Activated CD8-positive, alpha-beta memory T cell treated with anti-CD3 and anti-CD28 coated beads, Interleukin-2, amount 50 U/mL, for 48 hours (primary cell): ENCODE data around the gene SLC22A24.
"Not testable (repeated sequence)": the region's sequence is repeated elsewhere in the genome, so short reads cannot be mapped to it uniquely, and the experiment has no call there.

ENCODE experiments used
- DNase-seq: peaks from one replicate; pipeline ENCODE4 v3.0.0-alpha.2; 2020

SLC22A24 gene

GRCh38 chr11:63144121-63144520, at the start of gene SLC22A24:
Gene SLC22A24 (minus strand): TSS chr11:63144221. CDS start chr11:63143779, 442 bp downstream.
- DNase-seq = no peak

- no peak for DNase-seq
Measured at GRCh38 chr11:63180536-63180935, 36.5 kb upstream of the SLC22A24 start.

- no peak for DNase-seq
Measured at GRCh38 chr11:63179432-63180041, 35.5 kb upstream of the SLC22A24 start.

GRCh38 chr11:63177872-63178271, 33.9 kb upstream of the SLC22A24 start:
- DNase-seq = no peak

GRCh38 chr11:63165706-63166310, 21.8 kb upstream of the SLC22A24 start:
- DNase-seq = no peak

- no peak for DNase-seq
Measured at GRCh38 chr11:63155794-63156193, 11.8 kb upstream of the SLC22A24 start.

GRCh38 chr11:63146581-63146980, 2.6 kb upstream of the SLC22A24 start:
- no peak for DNase-seq

- no peak for DNase-seq
Measured at GRCh38 chr11:63142459-63142858, 1.6 kb downstream of the SLC22A24 start.

- DNase-seq = no peak
Measured at GRCh38 chr11:63132985-63133775, 10.8 kb downstream of the SLC22A24 start.

GRCh38 chr11:63099555-63099954, 44.5 kb downstream of the SLC22A24 start:
- no peak for DNase-seq

- no peak for DNase-seq
Measured at GRCh38 chr11:63080682-63081081, 63.3 kb downstream of the SLC22A24 start.

GRCh38 chr11:63046203-63046602, 97.8 kb downstream of the SLC22A24 start:
- DNase-seq = not testable (repeated sequence)

- DNase-seq = no peak
Measured at GRCh38 chr11:63042596-63042995, 101.4 kb downstream of the SLC22A24 start.

GRCh38 chr11:63032457-63032856, 111.6 kb downstream of the SLC22A24 start:
- DNase-seq = no peak
